Subcutaneous abdominal adipose tissue (tissue), 5 donors: ENCODE measurements around the gene TRIM17.

Experiments used
- H3K27ac ChIP-seq: one replicate; pipeline ENCODE4 v1.7.0; 2013; ENCODE audit warnings: low read depth, mild to moderate bottlenecking, inconsistent platforms, low read length, moderate library complexity
- H3K27me3 ChIP-seq, 5 donors: one replicate each; pipeline ENCODE4 v1.7.0; 2013; ENCODE audit warnings: low read length in 5 of 5, inconsistent platforms in 1 of 5; ENCODE audit not compliant: control insufficient read depth in 5 of 5, insufficient read depth in 4 of 5
- H3K36me3 ChIP-seq, 5 donors: one replicate each; pipeline ENCODE4 v1.7.0; 2013; ENCODE audit warnings: low read length in 5 of 5; ENCODE audit not compliant: control insufficient read depth in 5 of 5, insufficient read depth in 5 of 5
- H3K4me1 ChIP-seq, 5 donors: one replicate each; pipeline ENCODE4 v1.7.0; 2013; ENCODE audit warnings: low read length in 5 of 5, mild to moderate bottlenecking in 3 of 5, moderate library complexity in 1 of 5; ENCODE audit not compliant: control insufficient read depth in 5 of 5, insufficient read depth in 5 of 5
- H3K4me3 ChIP-seq, 5 donors: one replicate each; pipeline ENCODE4 v1.7.0; 2013; ENCODE audit warnings: low read length in 5 of 5, low read depth in 1 of 5
- H3K9ac ChIP-seq, 5 donors: one replicate each; pipeline ENCODE4 v1.7.0; 2013; ENCODE audit warnings: low read length in 5 of 5, mild to moderate bottlenecking in 4 of 5, moderate library complexity in 3 of 5
- H3K9me3 ChIP-seq, 5 donors: one replicate each; pipeline ENCODE4 v1.7.0; 2013; ENCODE audit warnings: low read length in 5 of 5; ENCODE audit not compliant: control insufficient read depth in 5 of 5
- donor health status: healthy.
- donor health status: healthy.
- donor health status: healthy.
- donor health status: healthy.
- donor health status: healthy.

The TRIM17 gene

GRCh38 chr1:228402641-228403025 is 14.0 kb downstream of the TRIM17 start:
- no peak overlapping the region for H3K4me3 ChIP-seq
- peaks cover 0 to 50% (median 24%) of the 10 kb centered on the region in 5 donors for H3K36me3 ChIP-seq
- no peaks in the 10 kb centered on the region for H3K9me3 ChIP-seq
- peaks cover 7 to 35% (median 32%) of the 10 kb centered on the region in 5 donors for H3K4me1 ChIP-seq
- H3K27me3 ChIP-seq: no peaks in the 10 kb centered on the region
- H3K9ac ChIP-seq: no peak overlapping the region
- H3K27ac ChIP-seq: no peak overlapping the region

DNA sequence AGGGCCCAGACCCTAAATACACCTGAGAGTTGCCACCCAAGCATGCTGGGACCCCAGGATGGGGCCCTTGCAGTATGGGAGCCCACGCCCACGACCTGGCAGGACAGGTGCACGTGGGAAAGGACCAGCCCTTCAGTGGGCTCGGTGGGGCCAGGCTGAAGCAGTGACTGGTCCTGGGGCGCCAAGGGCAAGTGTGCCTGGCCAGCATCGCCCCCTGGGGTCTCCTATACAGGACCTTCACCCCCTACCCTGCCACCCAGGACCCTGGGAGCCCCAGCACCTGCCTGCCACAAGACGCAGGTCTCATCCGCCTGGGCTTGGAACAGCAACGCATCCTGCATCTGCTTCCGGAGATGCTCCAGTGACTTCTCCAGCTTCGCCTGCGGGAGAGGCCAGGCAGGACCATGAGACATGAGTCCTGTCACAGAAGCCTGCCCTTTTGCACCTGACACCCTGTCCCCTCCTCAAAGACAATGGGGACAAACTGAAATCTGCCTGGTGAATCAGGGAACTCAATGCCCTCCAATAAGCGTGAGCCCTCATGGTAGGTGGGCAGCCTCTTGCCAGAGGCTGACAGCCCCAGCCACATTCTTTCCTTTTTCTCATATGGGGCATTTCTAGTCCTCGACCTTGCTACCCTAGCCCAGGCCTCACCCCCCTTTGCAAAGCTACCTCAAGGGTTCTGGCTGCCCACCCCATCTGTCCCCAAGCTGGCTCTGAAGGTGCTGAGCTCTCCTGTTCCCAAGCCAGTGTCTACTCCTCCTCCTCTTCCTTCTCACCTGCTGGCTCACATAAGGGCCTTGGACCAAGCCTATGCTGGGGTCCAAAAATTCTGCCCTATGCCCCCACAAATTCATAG is 14.7 kb downstream of the TRIM17 start:
- Histone ChIP-seq H3K27ac (no peak overlapping the region), H3K36me3 (peaks cover 0 to 56% (median 30%) of the 10 kb centered on the region in 5 donors), H3K4me1 (peaks cover 7 to 29% (median 26%) of the 10 kb centered on the region in 5 donors), H3K27me3 (no peaks in the 10 kb centered on the region), H3K4me3 (no peak overlapping the region), H3K9me3 (no peaks in the 10 kb centered on the region), H3K9ac (no peak overlapping the region)

DNA sequence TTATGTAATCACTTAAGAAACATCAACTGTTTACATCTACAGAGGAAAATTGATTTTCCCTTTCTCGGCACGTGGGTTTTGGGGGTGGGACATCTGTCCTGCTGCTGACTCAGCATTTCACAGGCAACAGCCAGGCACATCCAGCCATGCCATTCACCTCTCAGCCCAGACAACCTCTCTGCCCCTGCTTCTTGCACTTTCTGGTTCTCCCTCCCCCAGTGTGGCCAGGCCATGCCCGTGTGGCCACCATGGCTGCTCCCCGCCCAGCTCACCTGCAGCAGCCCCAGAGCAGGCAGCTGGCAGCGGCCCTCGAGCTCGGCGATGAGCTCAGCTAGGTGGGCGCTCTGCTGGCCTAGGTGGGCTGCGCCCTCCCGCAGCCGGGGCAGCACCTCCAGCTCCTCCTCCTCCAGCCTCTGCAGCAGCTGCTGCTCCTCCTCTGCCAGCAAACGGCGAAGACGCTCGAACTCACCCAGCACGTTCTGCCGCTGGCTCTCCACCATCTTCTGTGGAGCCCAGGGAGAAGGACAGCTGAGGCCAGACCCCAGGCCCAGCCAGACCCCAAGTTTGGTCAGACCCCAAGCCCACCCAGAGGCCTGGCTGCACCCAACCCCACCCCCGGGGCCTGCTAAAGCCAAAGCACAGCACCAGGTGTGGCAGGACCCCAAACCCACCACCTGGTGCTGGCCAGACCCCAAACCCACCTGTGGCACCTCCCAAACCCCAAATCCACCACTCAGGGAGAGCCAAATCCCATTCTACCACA is 15.8 kb downstream of the TRIM17 start:
- Histone ChIP-seq H3K9ac (no peak overlapping the region), H3K27ac (no peak overlapping the region), H3K27me3 (no peaks in the 10 kb centered on the region), H3K36me3 (peaks cover 0 to 68% (median 41%) of the 10 kb centered on the region in 5 donors), H3K9me3 (no peaks in the 10 kb centered on the region), H3K4me3 (no peak overlapping the region), H3K4me1 (peaks cover 7 to 27% (median 22%) of the 10 kb centered on the region in 5 donors)

GRCh38 chr1:228400237-228400651 is 16.4 kb downstream of the TRIM17 start:
- H3K9me3 ChIP-seq: no peaks in the 10 kb centered on the region
- H3K27ac ChIP-seq: no peak overlapping the region
- no peak overlapping the region for H3K4me3 ChIP-seq
- peaks cover 0 to 74% (median 47%) of the 10 kb centered on the region in 5 donors for H3K36me3 ChIP-seq
- H3K4me1 ChIP-seq: peaks cover 4 to 21% (median 16%) of the 10 kb centered on the region in 5 donors
- H3K27me3 ChIP-seq: no peaks in the 10 kb centered on the region
- H3K9ac ChIP-seq: no peak overlapping the region

- Histone ChIP-seq H3K9me3 (no peaks in the 10 kb centered on the region), H3K27ac (no peak overlapping the region), H3K36me3 (peaks cover 0 to 79% (median 53%) of the 10 kb centered on the region in 5 donors), H3K4me3 (no peak overlapping the region), H3K27me3 (no peaks in the 10 kb centered on the region), H3K9ac (no peak overlapping the region), H3K4me1 (peaks cover 0 to 15% (median 10%) of the 10 kb centered on the region in 5 donors)
Measured at GRCh38 chr1:228399531-228400236, 17.0 kb downstream of the TRIM17 start.

DNA sequence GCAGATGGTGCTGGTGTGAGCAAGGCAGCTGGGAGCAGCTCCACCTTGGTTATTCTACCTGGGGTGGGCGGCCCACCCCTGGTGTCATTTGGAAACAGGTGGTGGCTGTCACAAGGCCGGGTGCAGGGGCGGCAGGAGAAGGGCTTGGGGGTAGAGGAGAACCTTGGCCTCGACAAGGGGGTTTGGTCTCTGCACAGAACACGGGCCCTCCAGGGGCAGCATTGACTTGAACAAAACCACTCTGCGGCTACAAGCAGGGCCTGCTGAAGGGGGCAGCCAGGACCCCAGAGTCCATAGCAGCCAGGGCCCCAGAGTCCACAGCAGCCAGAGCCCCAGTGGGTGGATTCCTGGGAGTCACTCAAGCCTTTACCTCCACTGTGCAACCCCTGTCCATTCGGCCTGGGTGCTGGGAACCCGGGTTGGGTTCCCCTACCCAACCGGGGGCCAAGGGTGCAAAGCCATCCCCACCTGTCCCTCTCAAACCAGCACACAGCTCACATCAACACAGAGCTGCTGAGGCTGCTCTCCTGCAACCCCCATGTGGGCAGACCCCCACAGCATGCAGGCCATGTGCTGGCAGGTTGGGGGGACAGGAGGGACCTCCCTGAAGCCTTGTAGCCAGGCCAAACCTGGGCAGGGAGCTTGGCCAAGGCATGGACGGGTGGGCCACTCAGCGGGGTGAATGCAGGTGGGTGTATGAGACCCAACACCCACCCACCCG is 17.8 kb downstream of the TRIM17 start:
- H3K4me1 ChIP-seq: peaks cover 0 to 13% (median 6%) of the 10 kb centered on the region in 5 donors
- H3K36me3 ChIP-seq: peaks cover 0 to 82% (median 59%) of the 10 kb centered on the region in 5 donors
- no peak overlapping the region for H3K9ac ChIP-seq
- no peaks in the 10 kb centered on the region for H3K9me3 ChIP-seq
- no peaks in the 10 kb centered on the region for H3K27me3 ChIP-seq
- no peak overlapping the region for H3K27ac ChIP-seq
- no peak overlapping the region for H3K4me3 ChIP-seq

DNA sequence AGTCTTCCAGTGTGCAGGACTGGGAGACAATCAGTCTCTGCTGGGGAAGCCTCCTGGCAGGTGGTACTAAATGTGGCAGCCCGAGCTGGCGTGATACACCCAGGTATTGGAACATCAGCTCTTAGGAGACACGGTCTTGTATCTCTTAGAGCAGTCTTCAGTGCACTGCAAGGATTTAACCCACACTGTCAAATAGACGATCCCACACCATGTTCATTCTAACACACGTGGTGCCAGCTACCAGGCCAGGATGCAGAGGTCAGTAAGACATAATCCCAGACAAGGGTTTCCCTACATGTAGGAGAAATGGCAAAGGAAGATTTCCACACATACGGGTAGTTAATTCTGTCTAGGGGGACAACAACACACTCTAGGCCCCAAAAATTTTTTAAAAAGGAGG is 18.7 kb downstream of the TRIM17 start:
- no peak overlapping the region for H3K9ac ChIP-seq
- peaks cover 0 to 17% (median 13%) of the 10 kb centered on the region in 5 donors for H3K4me1 ChIP-seq
- H3K36me3 ChIP-seq: peaks cover 0 to 79% (median 58%) of the 10 kb centered on the region in 5 donors
- H3K27me3 ChIP-seq: no peaks in the 10 kb centered on the region
- no peak overlapping the region for H3K27ac ChIP-seq
- H3K4me3 ChIP-seq: no peak overlapping the region
- H3K9me3 ChIP-seq: no peaks in the 10 kb centered on the region

DNA sequence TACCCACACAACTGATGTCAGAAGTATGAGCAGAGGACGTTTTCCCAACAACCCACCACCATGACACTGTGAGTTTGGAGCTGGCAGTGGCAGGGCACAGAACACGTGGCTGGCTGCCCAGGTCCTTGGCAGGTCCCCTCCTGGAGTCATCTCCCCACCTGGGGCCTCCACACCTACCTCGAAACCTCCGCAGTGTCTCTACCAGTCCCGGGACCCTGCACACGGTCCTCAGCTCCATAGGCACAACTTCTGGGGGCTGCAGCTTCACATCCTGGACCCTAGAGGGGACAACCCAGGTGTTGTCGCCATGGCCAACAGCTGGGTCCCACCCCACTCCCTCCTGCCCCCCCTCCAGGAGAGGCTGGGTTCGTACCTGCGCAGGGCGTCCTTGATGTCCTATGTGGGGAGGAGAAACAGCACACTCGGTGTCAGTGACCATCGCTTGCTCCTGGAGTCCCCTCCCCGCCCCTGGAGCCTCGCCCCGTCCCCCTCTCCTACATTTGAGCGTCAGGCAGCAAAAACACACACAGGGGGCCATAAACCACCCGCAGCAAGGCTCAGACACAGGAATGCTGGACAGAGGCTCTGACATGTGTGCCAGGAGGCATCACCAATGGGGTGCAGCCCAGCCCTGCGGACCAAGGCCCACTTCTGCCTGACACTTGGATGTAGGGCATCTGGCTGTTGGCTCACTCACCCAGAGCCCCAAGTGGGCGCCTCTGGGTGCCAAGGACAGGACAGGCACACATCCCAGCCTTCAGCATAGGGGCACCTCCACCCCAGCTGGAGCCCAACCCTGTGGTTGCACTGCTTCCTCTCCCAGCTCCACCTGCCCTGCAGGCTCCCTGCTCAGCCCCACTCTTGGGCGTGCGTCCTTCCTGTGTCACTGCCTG is 19.6 kb downstream of the TRIM17 start:
- Histone ChIP-seq H3K27me3 (no peaks in the 10 kb centered on the region), H3K4me1 (peaks cover 0 to 16% (median 15%) of the 10 kb centered on the region in 5 donors), H3K4me3 (no peak overlapping the region), H3K27ac (no peak overlapping the region), H3K36me3 (peaks cover 0 to 82% (median 53%) of the 10 kb centered on the region in 5 donors), H3K9ac (no peak overlapping the region), H3K9me3 (no peaks in the 10 kb centered on the region)
